HFFc6 (cell line): ENCODE data around the gene LRIG1. TPM values are rescaled to one million over a fixed set of nuclear protein-coding genes. Genes with fewer than 3 reads are reported as not detected.
A peak's percentile ranks its signal among the peaks of the same experiment; 100 is the strongest.

ENCODE experiments used
- DNase-seq: peaks from one replicate; pipeline ENCODE4 v3.0.0-alpha.2; 2018
- H3K27ac Mint-ChIP-seq: 2 replicates; pipeline ENCODE4 v1.8.0; 2020; ENCODE audit warnings: mild to moderate bottlenecking, mixed read lengths
- H3K27me3 Mint-ChIP-seq: 2 replicates; pipeline ENCODE4 v1.8.0; 2021; ENCODE audit warnings: mild to moderate bottlenecking, moderate library complexity, mixed read lengths; ENCODE audit not compliant: insufficient read depth
- H3K36me3 Mint-ChIP-seq: 2 replicates; pipeline ENCODE4 v1.8.0; 2021; ENCODE audit warnings: low read depth, mixed read lengths
- H3K4me1 Mint-ChIP-seq: 2 replicates; pipeline ENCODE4 v1.8.0; 2020; ENCODE audit warnings: low read depth, mixed read lengths
- H3K4me3 Mint-ChIP-seq: 2 replicates; pipeline ENCODE4 v1.8.0; 2020; ENCODE audit warnings: mild to moderate bottlenecking, moderate library complexity, mixed read lengths
- H3K9me3 Mint-ChIP-seq: 2 replicates; pipeline ENCODE4 v1.8.0; 2020; ENCODE audit warnings: mild to moderate bottlenecking, mixed read lengths
- total RNA-seq, 6 experiments: library from RNA; stranded (reverse); fragmentation: NEBNext Ultra II Directional; extraction: Animal tissue kit (Norgen Biotek cat#: 25700); gene quantifications; 2 replicates in 1 of 6; 3 replicates in 5 of 6; pipeline ENCODE4 v1.2.3, GENCODE V29; 2021
- TF ChIP-seq, protein P1 (sequence below): fragments of 200-600 bp; sonication (generic); IDR thresholded peaks from 2 replicates; pipeline ENCODE4 v1.5.0; 2021; ENCODE audit warnings: antibody characterized with exemption, mild to moderate bottlenecking

Gene LRIG1
- total RNA-seq, 6 experiments from 2014 or later = 1.7 to 2.7 (median 2.2) TPM

DNA sequence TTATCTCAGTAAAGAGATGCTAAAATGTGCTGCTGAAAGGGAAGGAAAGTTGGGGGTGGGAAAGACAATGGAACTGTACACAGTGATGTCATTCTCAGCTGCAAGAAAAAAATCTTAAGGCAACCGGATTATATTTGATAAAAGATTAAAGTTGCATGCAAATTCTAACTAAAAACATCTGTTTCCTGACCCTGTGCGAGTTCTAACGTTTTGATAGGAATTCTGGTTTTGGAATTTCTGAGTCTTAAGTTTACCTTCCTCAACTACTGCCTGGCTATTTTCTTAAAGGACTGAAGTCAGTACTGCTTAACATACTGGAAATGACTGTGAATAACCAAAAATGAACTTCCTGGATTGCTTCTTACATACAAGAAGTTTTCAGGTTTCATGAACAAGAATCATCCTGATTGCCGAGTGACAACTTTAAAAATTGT, 164.5 kb downstream of the LRIG1 start:
- H3K27me3 Mint-ChIP-seq = no peaks in the 10 kb centered on the region
- H3K9me3 Mint-ChIP-seq = no peaks in the 10 kb centered on the region
- peaks cover 53% of the 10 kb centered on the region for H3K4me1 Mint-ChIP-seq
- H3K36me3 Mint-ChIP-seq = no peaks in the 10 kb centered on the region
- TF ChIP-seq, protein P1, sequence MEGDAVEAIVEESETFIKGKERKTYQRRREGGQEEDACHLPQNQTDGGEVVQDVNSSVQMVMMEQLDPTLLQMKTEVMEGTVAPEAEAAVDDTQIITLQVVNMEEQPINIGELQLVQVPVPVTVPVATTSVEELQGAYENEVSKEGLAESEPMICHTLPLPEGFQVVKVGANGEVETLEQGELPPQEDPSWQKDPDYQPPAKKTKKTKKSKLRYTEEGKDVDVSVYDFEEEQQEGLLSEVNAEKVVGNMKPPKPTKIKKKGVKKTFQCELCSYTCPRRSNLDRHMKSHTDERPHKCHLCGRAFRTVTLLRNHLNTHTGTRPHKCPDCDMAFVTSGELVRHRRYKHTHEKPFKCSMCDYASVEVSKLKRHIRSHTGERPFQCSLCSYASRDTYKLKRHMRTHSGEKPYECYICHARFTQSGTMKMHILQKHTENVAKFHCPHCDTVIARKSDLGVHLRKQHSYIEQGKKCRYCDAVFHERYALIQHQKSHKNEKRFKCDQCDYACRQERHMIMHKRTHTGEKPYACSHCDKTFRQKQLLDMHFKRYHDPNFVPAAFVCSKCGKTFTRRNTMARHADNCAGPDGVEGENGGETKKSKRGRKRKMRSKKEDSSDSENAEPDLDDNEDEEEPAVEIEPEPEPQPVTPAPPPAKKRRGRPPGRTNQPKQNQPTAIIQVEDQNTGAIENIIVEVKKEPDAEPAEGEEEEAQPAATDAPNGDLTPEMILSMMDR = no peak
- DNase-seq = peak; percentile 24
- peak overlapping the region; percentile 35; the same call in 1 of the 2 replicates for H3K4me3 Mint-ChIP-seq
- peak overlapping the region; percentile 64; the same call in 1 of the 2 replicates for H3K27ac Mint-ChIP-seq

DNA sequence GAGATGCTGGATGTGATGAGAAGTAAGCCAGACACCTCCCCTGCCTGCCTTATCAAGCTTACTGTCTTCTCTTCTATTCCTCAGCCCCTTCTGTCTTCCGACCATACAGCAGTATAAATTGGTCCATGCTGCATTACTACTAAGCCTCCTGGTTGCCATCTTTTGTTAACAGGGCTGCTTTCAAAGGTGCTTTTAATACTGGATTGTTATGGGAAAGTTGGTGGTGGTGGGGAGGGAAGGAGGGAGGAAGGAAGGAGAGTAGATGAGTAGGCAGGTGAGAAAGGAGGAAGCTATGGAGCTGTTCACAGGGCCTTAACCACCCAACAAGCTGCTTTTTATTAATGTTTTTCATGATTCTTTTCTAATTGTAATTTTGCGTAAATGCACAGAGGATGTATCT, 165.2 kb downstream of the LRIG1 start:
- peaks cover 46% of the 10 kb centered on the region for H3K4me1 Mint-ChIP-seq
- H3K36me3 Mint-ChIP-seq = no peaks in the 10 kb centered on the region
- DNase-seq = no peak
- H3K27ac Mint-ChIP-seq = no peak overlapping the region
- no peaks in the 10 kb centered on the region for H3K9me3 Mint-ChIP-seq
- no peaks in the 10 kb centered on the region for H3K27me3 Mint-ChIP-seq
- TF ChIP-seq, protein P1 = no peak
- H3K4me3 Mint-ChIP-seq = no peak overlapping the region; the same call in 1 of the 2 replicates
